Measurements from ENCODE around the gene GALNT7. TPM values are rescaled to one million over a fixed set of nuclear protein-coding genes. Genes with fewer than 3 reads are reported as not detected.
"Not testable (repeated sequence)": the region's sequence is repeated elsewhere in the genome, so short reads cannot be mapped to it uniquely, and the experiment has no call there.

Gene GALNT7
- total RNA-seq, 1 donor, result 18.8 TPM

DNA sequence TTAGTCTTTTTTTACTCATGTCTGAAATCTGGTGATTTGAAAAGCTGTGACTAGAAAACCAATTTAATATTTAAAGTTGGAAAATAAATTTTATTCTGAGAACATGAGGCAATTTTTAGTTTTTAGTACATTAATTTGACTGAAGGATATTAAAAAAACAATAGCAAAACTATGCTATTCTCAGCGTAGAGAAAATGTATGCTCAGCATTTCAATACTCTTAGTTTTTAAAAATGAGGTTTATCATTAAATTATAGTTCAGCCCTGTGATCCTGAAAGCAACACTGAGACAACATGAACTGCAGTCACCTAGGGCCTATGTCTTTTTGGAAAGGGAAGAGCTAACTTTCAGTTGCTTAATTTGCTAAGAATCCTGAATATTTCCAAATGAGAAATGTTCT, 9.5 kb downstream of the GALNT7 start:
- Histone ChIP-seq H3K27me3 (ENCODE audit: insufficient read depth, low read length) (no peaks in the 10 kb centered on the region), H3K36me3 (ENCODE audit: insufficient read depth, low read length) (no peaks in the 10 kb centered on the region), H3K79me2 (ENCODE audit: insufficient read depth, low read length) (peaks cover 43% of the 10 kb centered on the region), H2AFZ (ENCODE audit: low read length) (no peak overlapping the region), H3K4me3 (ENCODE audit: insufficient read depth, low read length) (no peak overlapping the region), H3K27ac (ENCODE audit: low read depth, low read length) (no peak overlapping the region), H4K20me1 (ENCODE audit: insufficient read depth, low read length) (no peaks in the 10 kb centered on the region), H3K9me3 (ENCODE audit: low read depth, low read length) (no peaks in the 10 kb centered on the region), H3K4me1 (ENCODE audit: insufficient read depth, low read length) (peaks cover 26% of the 10 kb centered on the region), H3K4me2 (ENCODE audit: insufficient read depth, low read length) (no peak overlapping the region)
- DNase-seq (ENCODE audit: insufficient read length, low spot score, missing footprints), result no peak
- TF ChIP-seq CTCF (IDR thresholded peaks at IDR 0.05; ENCODE audit: extremely low read depth, low read depth, low read length), result no peak

- H3K27me3 ChIP-seq (ENCODE audit: insufficient read depth, low read length), result no peaks in the 10 kb centered on the region
- H3K79me2 ChIP-seq (ENCODE audit: insufficient read depth, low read length), result peaks cover 18% of the 10 kb centered on the region
- DNase-seq (ENCODE audit: insufficient read length, low spot score, missing footprints), result no peak
- H3K4me1 ChIP-seq (ENCODE audit: insufficient read depth, low read length), result peaks cover 26% of the 10 kb centered on the region
- H3K27ac ChIP-seq (ENCODE audit: low read depth, low read length), result peak overlapping the region; percentile 92
- peak overlapping the region; percentile 92 for H3K4me2 ChIP-seq (ENCODE audit: insufficient read depth, low read length)
- H3K9me3 ChIP-seq (ENCODE audit: low read depth, low read length), result no peaks in the 10 kb centered on the region
- no peaks in the 10 kb centered on the region for H3K36me3 ChIP-seq (ENCODE audit: insufficient read depth, low read length)
- H4K20me1 ChIP-seq (ENCODE audit: insufficient read depth, low read length), result no peaks in the 10 kb centered on the region
- no peak for TF ChIP-seq CTCF (IDR thresholded peaks at IDR 0.05; ENCODE audit: extremely low read depth, low read depth, low read length)
- no peak overlapping the region for H2AFZ ChIP-seq (ENCODE audit: low read length)
- peak overlapping the region; percentile 49 for H3K4me3 ChIP-seq (ENCODE audit: insufficient read depth, low read length)
These were observed 13.2 kb downstream of the GALNT7 start for GRCh38 chr4:173181848-173182247.

GRCh38 chr4:173182403-173182802, 13.8 kb downstream of the GALNT7 start:
- H3K36me3 ChIP-seq (ENCODE audit: insufficient read depth, low read length), result no peaks in the 10 kb centered on the region
- no peak for DNase-seq (ENCODE audit: insufficient read length, low spot score, missing footprints)
- H3K4me2 ChIP-seq (ENCODE audit: insufficient read depth, low read length), result peak overlapping the region; percentile 92
- H3K4me1 ChIP-seq (ENCODE audit: insufficient read depth, low read length), result peaks cover 27% of the 10 kb centered on the region
- H4K20me1 ChIP-seq (ENCODE audit: insufficient read depth, low read length), result no peaks in the 10 kb centered on the region
- no peaks in the 10 kb centered on the region for H3K9me3 ChIP-seq (ENCODE audit: low read depth, low read length)
- no peak for TF ChIP-seq CTCF (IDR thresholded peaks at IDR 0.05; ENCODE audit: extremely low read depth, low read depth, low read length)
- H3K27me3 ChIP-seq (ENCODE audit: insufficient read depth, low read length), result no peaks in the 10 kb centered on the region
- H3K27ac ChIP-seq (ENCODE audit: low read depth, low read length), result peak overlapping the region; percentile 92
- H3K79me2 ChIP-seq (ENCODE audit: insufficient read depth, low read length), result peaks cover 14% of the 10 kb centered on the region
- peak overlapping the region; percentile 49 for H3K4me3 ChIP-seq (ENCODE audit: insufficient read depth, low read length)
- H2AFZ ChIP-seq (ENCODE audit: low read length), result peak overlapping the region; percentile 9

- H3K4me2 ChIP-seq (ENCODE audit: insufficient read depth, low read length); H2AFZ ChIP-seq (ENCODE audit: low read length); H3K27me3 ChIP-seq (ENCODE audit: insufficient read depth, low read length); H3K9me3 ChIP-seq (ENCODE audit: low read depth, low read length); H3K4me3 ChIP-seq (ENCODE audit: insufficient read depth, low read length); H4K20me1 ChIP-seq (ENCODE audit: insufficient read depth, low read length); H3K27ac ChIP-seq (ENCODE audit: low read depth, low read length); H3K36me3 ChIP-seq (ENCODE audit: insufficient read depth, low read length); DNase-seq (ENCODE audit: insufficient read length, low spot score, missing footprints): not testable (repeated sequence)
- H3K79me2 ChIP-seq (ENCODE audit: insufficient read depth, low read length), result peaks cover 13% of the 10 kb centered on the region
- peaks cover 34% of the 10 kb centered on the region for H3K4me1 ChIP-seq (ENCODE audit: insufficient read depth, low read length)
These were observed 15.1 kb downstream of the GALNT7 start for GRCh38 chr4:173183659-173184247.

Measured in osteoblast (primary cell).